K562 (cell line): ENCODE data around the gene NUDT14. TPM values are rescaled to one million over a fixed set of nuclear protein-coding genes. Genes with fewer than 3 reads are reported as not detected.

Source experiments
- ATAC-seq: fragments of 200-7000 bp; cut with Tn5 transposase; 3 replicates; pipeline ENCODE4 v1.9.1; 2020; ENCODE audit warnings: moderate library complexity
- Bru-seq: library from RNA; stranded (reverse); fragments of 400-500 nt; gene quantifications from one replicate; lab custom pipeline; 2021; lab: Mats Ljungman, UMichigan
- BruChase-seq, 2 experiments: library from RNA; stranded (reverse); fragments of 400-500 nt; gene quantifications; one replicate each; lab custom pipeline; 2021; lab: Mats Ljungman, UMichigan
- BruUV-seq: library from RNA; stranded (reverse); fragments of 400-500 nt; replicated peaks from 2 replicates; lab custom pipeline; 2021; lab: Mats Ljungman, UMichigan
- CTCF ChIA-PET: fragments of 300-600 bp; formaldehyde crosslinking; extraction: SDS; loops from one replicate; lab custom pipeline; 2021; ENCODE audit warnings: low intra/inter-chr PET ratio; lab: Yijun Ruan, JAX
- POLR2A ChIA-PET: fragments of 300-600, 350-650 bp; sonication (Branson Sonifier 250); formaldehyde crosslinking; extraction: SDS; loops from one replicate; lab custom pipeline; 2021; ENCODE audit warnings: antibody characterized with exemption, inconsistent platforms; lab: Yijun Ruan, JAX
- DNase-seq, 4 experiments: peaks; one replicate each; pipeline versions ENCODE4 v3.0.0 to v3.0.0-alpha.2; 2011 to 2018; ENCODE audit warnings: low spot score in 3 of 4, mixed read lengths in 3 of 4; ENCODE audit errors: extremely low read depth in 1 of 4
- FAIRE-seq: peaks from 2 replicates; lab custom pipeline; 2011; peaks lifted over from hg19 to GRCh38; lab: Jason Lieb, UNC
- H2AFZ ChIP-seq: 2 replicates; pipeline ENCODE4 v1.6.0; 2011; ENCODE audit warnings: low read depth, low read length, control low read depth, inconsistent platforms
- H3K27ac ChIP-seq: fragments of 200-600 bp; 3 replicates; pipeline ENCODE4 v1.8.0; 2011; ENCODE audit warnings: low read depth, mild to moderate bottlenecking, control low read depth, inconsistent platforms, low read length, moderate library complexity, mixed read lengths; ENCODE audit errors: extremely low read depth
- H3K27me3 ChIP-seq, 2 experiments: fragments of 300-600 bp in 1 of 2; 2 replicates in 1 of 2; 3 replicates in 1 of 2; pipeline versions ENCODE4 v1.6.0 to v1.8.0; 2011; ENCODE audit warnings: inconsistent platforms in 2 of 2, low read length in 2 of 2, mild to moderate bottlenecking in 1 of 2, mixed read lengths in 1 of 2, moderate library complexity in 1 of 2; ENCODE audit not compliant: control insufficient read depth in 2 of 2, insufficient read depth in 2 of 2
- H3K36me3 ChIP-seq: fragments of 300-600 bp; 3 replicates; pipeline ENCODE4 v1.8.0; 2011; ENCODE audit warnings: mild to moderate bottlenecking, low read length, inconsistent platforms; ENCODE audit not compliant: control insufficient read depth, insufficient read depth
- H3K4me1 ChIP-seq, 2 experiments: fragments of 200-600 bp in 1 of 2; replicated peaks in 1 of 2; 2 replicates in 1 of 2; 3 replicates in 1 of 2; pipeline versions ENCODE4 v1.5.1 to v1.8.0; 2011; ENCODE audit warnings: inconsistent platforms in 2 of 2, low read length in 2 of 2, mild to moderate bottlenecking in 1 of 2, mixed read lengths in 1 of 2, moderate library complexity in 1 of 2; ENCODE audit not compliant: control insufficient read depth in 2 of 2, insufficient read depth in 2 of 2
- H3K4me2 ChIP-seq: 2 replicates; pipeline ENCODE4 v1.6.1; 2011; ENCODE audit warnings: low read length, control low read depth, inconsistent platforms, mixed read lengths; ENCODE audit not compliant: insufficient read depth
- H3K4me3 ChIP-seq: fragments of 200-600 bp; sonication (generic), shearing (Covaris generic); 2 replicates; pipeline ENCODE4 v1.5.1; 2016; ENCODE audit warnings: control low read depth, inconsistent platforms
- H3K79me2 ChIP-seq: fragments of 200-600 bp; 3 replicates; pipeline ENCODE4 v1.8.0; 2011; ENCODE audit warnings: low read length, inconsistent platforms; ENCODE audit not compliant: control insufficient read depth, insufficient read depth
- H3K9ac ChIP-seq, 2 experiments: 2 replicates each; pipeline versions ENCODE4 v1.6.0 to v1.6.1; 2011; ENCODE audit warnings: low read depth in 2 of 2, low read length in 2 of 2, control low read depth in 1 of 2, inconsistent platforms in 1 of 2, mild to moderate bottlenecking in 1 of 2, mixed read lengths in 1 of 2; ENCODE audit not compliant: insufficient read depth in 1 of 2
- H3K9me1 ChIP-seq: one replicate; pipeline ENCODE4 v1.6.0; 2011; ENCODE audit warnings: inconsistent platforms, mild to moderate bottlenecking, low read length, moderate library complexity; ENCODE audit not compliant: control insufficient read depth, insufficient read depth
- H3K9me3 ChIP-seq: replicated peaks from 2 replicates; pipeline ENCODE4 v1.5.1; 2011; ENCODE audit warnings: low read depth, low read length, inconsistent platforms; ENCODE audit not compliant: control insufficient read depth, insufficient read depth
- H4K20me1 ChIP-seq: replicated peaks from 2 replicates; pipeline ENCODE4 v1.6.1; 2011; ENCODE audit warnings: low read length, inconsistent platforms, mixed read lengths; ENCODE audit not compliant: control insufficient read depth, insufficient read depth
- EGR1 ChIP-seq: fragments of 450-650 bp; conservative IDR thresholded peaks from 2 replicates; pipeline ENCODE4 v1.6.1; 2017; ENCODE audit warnings: mild to moderate bottlenecking
- MTA3 ChIP-seq: fragments of 450-650 bp; formaldehyde crosslinking; IDR thresholded peaks from 2 replicates; pipeline ENCODE4 v1.6.1; 2017; ENCODE audit warnings: mild to moderate bottlenecking, borderline replicate concordance
- POLR2G ChIP-seq: fragments of 200-400 bp; formaldehyde crosslinking; IDR thresholded peaks from 2 replicates; pipeline ENCODE4 v1.6.1; 2017; ENCODE audit warnings: low read depth, mild to moderate bottlenecking, antibody characterized with exemption, low read length, moderate library complexity
- SREBF2 ChIP-seq: sonication (generic); formaldehyde crosslinking; IDR thresholded peaks from 2 replicates; pipeline ENCODE4 v1.4.0; 2020; ENCODE audit warnings: mild to moderate bottlenecking, missing genetic modification reagents
- USF2 ChIP-seq: sonication (generic); formaldehyde crosslinking; IDR thresholded peaks from 2 replicates; pipeline ENCODE4 v1.5.0; 2020; ENCODE audit warnings: missing genetic modification reagents
- VEZF1 ChIP-seq: fragments of 200-800 bp; sonication (Bioruptor generic); IDR thresholded peaks from 2 replicates; pipeline ENCODE4 v1.6.1; 2017; ENCODE audit warnings: missing genetic modification characterization, missing compliant biosample characterization
- ZNF408 ChIP-seq: fragments of 250-450 bp; sonication (Bioruptor Pico); IDR thresholded peaks from 2 replicates; pipeline ENCODE4 v1.4.0; 2020; ENCODE audit warnings: low read depth, mild to moderate bottlenecking, moderate library complexity
- WGBS: fragments of 100-300 bp; shearing (Covaris generic); methylation state at CpG from one replicate; pipeline ENCODE4 v1.1.6; 2016; ENCODE audit warnings: low coverage, mixed read lengths; ENCODE audit not compliant: insufficient coverage; ENCODE audit errors: missing lambda C conversion rate; 5-methylcytosine and 5-hydroxymethylcytosine counted together
- in situ Hi-C: fragments of 300-500 bp; cut with MboI; formaldehyde crosslinking; loops from 4 replicates; pipeline ENCODE4 v1.15.0; 2018; ENCODE audit warnings: inconsistent platforms, mixed read lengths
- intact Hi-C: fragments of 100-400 bp; cut with micrococcal nuclease; formaldehyde crosslinking; loops from 2 replicates; pipeline ENCODE4 v1.14.2; 2022
- long read RNA-seq, 3 experiments: library from polyadenylated mRNA in 2 of 3; library from RNA in 1 of 3; unstranded in 2 of 3; stranded (forward) in 1 of 3; transcript quantifications; one replicate each; pipeline ENCODE4 v2.0.0, GENCODE V29; 2019 to 2022
- polyA minus RNA-seq, 3 experiments: library from RNA; depleted of rRNA, polyadenylated mRNA; stranded (reverse); fragments of >200 nt; gene quantifications; 2 replicates each; pipeline ENCODE4 v1.2.3, GENCODE V29; 2011
- polyA plus RNA-seq, 8 experiments: library from polyadenylated mRNA; depleted of rRNA in 4 of 8; stranded (reverse) in 5 of 8; unstranded in 3 of 8; fragments of >200 nt; fragmentation: Nextera tagmentation in 2 of 8; fragmentation: Illumina TruSeq in 1 of 8; extraction: Ambion mirVana in 2 of 8; extraction: Trizol in 1 of 8; gene quantifications; 2 replicates each; pipeline versions ENCODE4 v1.2.1 to v1.2.3, GENCODE V29; 2011 to 2014; ENCODE audit warnings: inconsistent platforms in 1 of 8, missing spikeins in 1 of 8
- total RNA-seq, 7 experiments: library from RNA; depleted of rRNA in 6 of 7; stranded (reverse); fragments of >200 nt in 6 of 7; fragmentation: Illumina TruSeq in 2 of 7; extraction: Trizol in 2 of 7; gene quantifications; 2 replicates each; pipeline versions ENCODE4 v1.2.1 to v1.2.3, GENCODE V29; 2011 to 2021; ENCODE audit warnings: low replicate concordance in 1 of 7

Gene NUDT14
- 7.5 and 26.6 TPM in 2 replicates for total RNA-seq (2011; cell fraction: chromatin; rRNA removed; ENCODE audit: low replicate concordance)
- 23.2 and 26.8 TPM in 2 replicates for total RNA-seq (2011; cell fraction: nucleolus; rRNA removed)
- total RNA-seq (2011; cell fraction: nucleoplasm; rRNA removed): 10.1 and 13.7 TPM in 2 replicates
- 12.3 and 13.2 TPM in 2 replicates for total RNA-seq (2014; rRNA removed)
- 1.7 and 2.1 TPM in 2 replicates for total RNA-seq (2014; rRNA removed; fragmentation: Illumina TruSeq; extraction: Trizol)
- total RNA-seq (2015; rRNA removed; fragmentation: Illumina TruSeq; extraction: Trizol): 11.7 and 11.9 TPM in 2 replicates
- 15.7 and 16.3 TPM in 2 replicates for total RNA-seq (2021)
- polyA plus RNA-seq (2011; rRNA removed): 8.3 and 10.6 TPM in 2 replicates
- polyA plus RNA-seq (2011; cell fraction: cytosol; rRNA removed): 10.6 and 23.4 TPM in 2 replicates
- 16.5 and 26.6 TPM in 2 replicates for polyA plus RNA-seq (2011; cell fraction: nucleus; rRNA removed)
- 20.4 and 28.6 TPM in 2 replicates for polyA plus RNA-seq (2012)
- 3.1 and 6.4 TPM in 2 replicates for polyA plus RNA-seq (2014; fragmentation: Illumina TruSeq; extraction: Trizol)
- under 1 TPM; 0.14 to 0.85 TPM for polyA plus RNA-seq (2014; fragmentation: Nextera tagmentation; extraction: Ambion mirVana)
- polyA plus RNA-seq (2014; rRNA removed): 8.2 and 14.5 TPM in 2 replicates
- 1.1 and 2.3 TPM in 2 replicates for polyA minus RNA-seq (2011; rRNA and poly(A)+ RNA removed)
- 3.7 and 9.5 TPM in 2 replicates for polyA minus RNA-seq (2011; cell fraction: cytosol; rRNA and poly(A)+ RNA removed)
- polyA minus RNA-seq (2011; cell fraction: nucleus; rRNA and poly(A)+ RNA removed): 2.7 and 3.6 TPM in 2 replicates
- percentile 49 among the genes with signal in this experiment for Bru-seq, nascent RNA
- percentile 52 among the genes with signal in this experiment for BruChase-seq, experiment 1, labeled RNA remaining after a 2-hour chase
- percentile 52 among the genes with signal in this experiment for BruChase-seq, experiment 2, labeled RNA remaining after a 6-hour chase
- long read RNA-seq, experiment 1, transcript NUDT14-202 (5 exons, 845 nt): major isoform, 12 of 21 reads
- long read RNA-seq, experiment 1, partial matches to known transcripts: 0 of 21 reads
- long read RNA-seq, experiment 1, other reads (novel, unspliced or antisense): 5 of 21 reads
- long read RNA-seq, experiment 2, transcript NUDT14-202 (5 exons, 845 nt): major isoform, 7 of 13 reads
- long read RNA-seq, experiment 2, partial matches to known transcripts: 3 of 13 reads
- long read RNA-seq, experiment 2, other reads (novel, unspliced or antisense): 3 of 13 reads
- long read RNA-seq, experiment 3, partial matches to known transcripts: 0 of 7 reads
- long read RNA-seq, experiment 3, other reads (novel, unspliced or antisense): 3 of 7 reads

- H3K4me3 ChIP-seq: peak within 1 kb of the TSS; percentile 47
- peak within 1 kb of the TSS; percentile 63; the same call in 1 of the 2 replicates for H2AFZ ChIP-seq
- no peaks in the 10 kb centered on the region for H3K36me3 ChIP-seq
- peak; percentile 85 for ATAC-seq
- FAIRE-seq: no peak
- peak within 1 kb of the TSS; percentile 72 for H3K4me2 ChIP-seq
- no peaks in the 10 kb centered on the region for H3K9me1 ChIP-seq
- ChIA-PET CTCF (no interaction called here), POLR2A (no interaction called here)
- intact Hi-C loops (loop anchor here (5.0 kb wide), 1 partner anchor 89 kb away; no protein-coding TSS in a partner anchor), in situ Hi-C loops (no loop called here)
- peak; percentile 73 to 91 (median 84) for DNase-seq
- BruUV-seq: no TSS peak
- 0% methylated on average over 6 of the region's 106 CpGs for WGBS
- H4K20me1 ChIP-seq: no peaks in the 10 kb centered on the region
- H3K9ac ChIP-seq: peak within 1 kb of the TSS; percentile 51 to 87; a peak in 3 of 4 replicates
- no peaks in the 10 kb centered on the region for H3K27me3 ChIP-seq
- H3K4me1 ChIP-seq: peaks cover 3 to 78% of the 10 kb centered on the region in 2 experiments; a peak in 4 of 5 replicates
- H3K79me2 ChIP-seq: no peaks in the 10 kb centered on the region
- H3K9me3 ChIP-seq: no peaks in the 10 kb centered on the region
- no peak within 1 kb of the TSS; the same call in 2 of the 3 replicates for H3K27ac ChIP-seq
- TF ChIP-seq USF2 (peak; percentile 51), VEZF1 (peak; percentile 86), EGR1 (peak; percentile 30; the same call in 1 of the 2 replicates), SREBF2 (CRISPR knock-in tag) (no peak), MTA3 (no peak), ZNF408 (CRISPR knock-in tag) (no peak), POLR2G (peak; percentile 64)
These were observed at the start of gene NUDT14 for GRCh38 chr14:105180592-105181548. NUDT14 (minus strand) TSS chr14:105181312; CDS start chr14:105181209, 103 bp downstream.
